Retina (tissue), 1 donor: ENCODE data around the gene EME1.
"Not testable (repeated sequence)": the region's sequence is repeated elsewhere in the genome, so short reads cannot be mapped to it uniquely, and the experiment has no call there.

Source experiments
- DNase-seq: peaks from one replicate; pipeline ENCODE4 v3.0.0-alpha.2; 2016

Gene EME1

GRCh38 chr17:50426814-50427787 is 54.1 kb downstream of the EME1 start:
- peak; percentile 52 for DNase-seq

GRCh38 chr17:50428126-50428525 is 55.1 kb downstream of the EME1 start:
- not testable (repeated sequence) for DNase-seq

DNA sequence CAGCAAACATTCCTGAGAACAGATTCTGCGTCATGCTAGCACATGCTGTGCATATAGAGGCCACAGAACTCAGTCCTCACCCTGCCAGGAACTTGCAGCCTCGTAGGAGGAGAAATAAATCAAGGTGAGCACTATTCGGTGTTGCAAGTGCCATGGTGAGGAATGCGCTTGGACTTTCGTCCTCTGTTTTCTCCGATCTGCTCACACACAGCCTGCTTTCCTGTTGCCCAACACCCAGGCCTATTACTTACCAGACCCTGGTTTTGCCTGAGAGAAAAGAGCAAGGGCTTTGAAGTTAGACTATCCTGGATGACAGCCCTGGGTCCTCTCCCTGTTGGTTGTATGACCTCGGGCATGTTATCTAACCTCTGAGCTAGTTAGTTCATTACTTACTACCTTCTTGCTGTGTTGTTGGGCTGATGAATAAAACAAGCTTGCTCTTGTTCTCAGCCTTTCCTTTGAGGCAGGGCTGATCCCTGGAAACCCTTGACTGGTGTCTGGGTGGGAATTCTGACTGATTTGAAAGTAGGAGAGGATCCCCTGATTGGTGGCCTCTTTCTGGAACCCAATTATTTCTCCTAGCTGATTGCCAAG is 55.9 kb downstream of the EME1 start:
- DNase-seq: no peak

GRCh38 chr17:50429793-50430192 is 56.8 kb downstream of the EME1 start:
- DNase-seq: no peak
